Calu3 (cell line): Measurements from ENCODE around the gene PLAAT1. TPM values are rescaled to one million over a fixed set of nuclear protein-coding genes. Genes with fewer than 3 reads are reported as not detected.

Experiments
- BruUV-seq: library from RNA; stranded (reverse); fragments of 400-500 nt; replicated peaks from 2 replicates; lab custom pipeline; 2021; lab: Mats Ljungman, UMichigan
- CTCF ChIA-PET: fragments of 300-600 bp; sonication (Branson Sonifier 250); formaldehyde crosslinking; loops from one replicate; lab custom pipeline; 2022; ENCODE audit warnings: antibody characterized with exemption; lab: Charles Lee
- DNase-seq: peaks from one replicate; pipeline ENCODE4 v3.0.0; 2022
- H3K27ac Mint-ChIP-seq: one replicate; pipeline ENCODE4 v1.8.0; 2022; ENCODE audit warnings: mixed read lengths; ENCODE audit not compliant: unreplicated experiment
- H3K27me3 Mint-ChIP-seq: one replicate; pipeline ENCODE4 v1.8.0; 2022; ENCODE audit warnings: mixed read lengths; ENCODE audit not compliant: unreplicated experiment
- H3K36me3 Mint-ChIP-seq: one replicate; pipeline ENCODE4 v1.8.0; 2022; ENCODE audit warnings: mild to moderate bottlenecking, moderate library complexity, mixed read lengths; ENCODE audit not compliant: insufficient read depth, unreplicated experiment
- H3K4me1 Mint-ChIP-seq: one replicate; pipeline ENCODE4 v1.8.0; 2022; ENCODE audit warnings: mild to moderate bottlenecking, low read depth, mixed read lengths; ENCODE audit not compliant: unreplicated experiment
- H3K4me3 Mint-ChIP-seq: one replicate; pipeline ENCODE4 v1.8.0; 2022; ENCODE audit warnings: mild to moderate bottlenecking, low read depth, moderate library complexity, mixed read lengths; ENCODE audit not compliant: unreplicated experiment
- H3K9me3 Mint-ChIP-seq: one replicate; pipeline ENCODE4 v1.8.0; 2022; ENCODE audit warnings: low read depth, mixed read lengths; ENCODE audit not compliant: unreplicated experiment
- intact Hi-C: fragments of 100-400 bp; cut with micrococcal nuclease; formaldehyde crosslinking; loops from one replicate; pipeline ENCODE4 v1.10.0; 2022; ENCODE audit not compliant: unreplicated experiment
- total RNA-seq: library from RNA; stranded (reverse); gene quantifications from 2 replicates; pipeline ENCODE4 v1.2.3, GENCODE V29; 2022
- TF ChIP-seq, protein P1 (sequence below): fragments of 200-600 bp; IDR thresholded peaks from one replicate; pipeline ENCODE4 v1.8.0; 2022; ENCODE audit warnings: antibody characterized with exemption; ENCODE audit not compliant: unreplicated experiment

The PLAAT1 gene
- total RNA-seq, 1 experiment from 2014 or later, result 7.3 TPM

DNA sequence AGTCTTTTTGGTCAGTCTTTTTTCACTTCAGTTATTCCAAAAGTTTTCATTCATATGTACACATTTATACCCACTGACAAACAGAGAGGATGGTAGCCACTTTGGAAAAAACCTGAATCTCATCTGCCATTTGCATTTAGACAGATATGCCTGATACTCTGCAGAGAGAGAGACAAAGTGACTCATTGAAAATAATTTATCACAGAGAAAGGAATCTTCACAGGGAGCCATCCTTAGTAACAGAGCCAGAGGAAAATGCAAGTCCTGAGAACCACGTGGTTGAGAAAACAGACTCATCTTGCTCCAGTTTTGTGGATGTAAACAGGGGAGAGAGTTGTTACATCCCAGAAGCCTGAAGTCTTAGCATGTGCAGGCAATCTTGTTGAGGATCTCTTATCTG is 28.2 kb upstream of the PLAAT1 start:
- CTCF ChIA-PET, result no interaction called here
- peaks cover 23% of the 10 kb centered on the region for H3K4me1 Mint-ChIP-seq
- no peaks in the 10 kb centered on the region for H3K27me3 Mint-ChIP-seq
- no TSS peak for BruUV-seq
- TF ChIP-seq, protein P1, sequence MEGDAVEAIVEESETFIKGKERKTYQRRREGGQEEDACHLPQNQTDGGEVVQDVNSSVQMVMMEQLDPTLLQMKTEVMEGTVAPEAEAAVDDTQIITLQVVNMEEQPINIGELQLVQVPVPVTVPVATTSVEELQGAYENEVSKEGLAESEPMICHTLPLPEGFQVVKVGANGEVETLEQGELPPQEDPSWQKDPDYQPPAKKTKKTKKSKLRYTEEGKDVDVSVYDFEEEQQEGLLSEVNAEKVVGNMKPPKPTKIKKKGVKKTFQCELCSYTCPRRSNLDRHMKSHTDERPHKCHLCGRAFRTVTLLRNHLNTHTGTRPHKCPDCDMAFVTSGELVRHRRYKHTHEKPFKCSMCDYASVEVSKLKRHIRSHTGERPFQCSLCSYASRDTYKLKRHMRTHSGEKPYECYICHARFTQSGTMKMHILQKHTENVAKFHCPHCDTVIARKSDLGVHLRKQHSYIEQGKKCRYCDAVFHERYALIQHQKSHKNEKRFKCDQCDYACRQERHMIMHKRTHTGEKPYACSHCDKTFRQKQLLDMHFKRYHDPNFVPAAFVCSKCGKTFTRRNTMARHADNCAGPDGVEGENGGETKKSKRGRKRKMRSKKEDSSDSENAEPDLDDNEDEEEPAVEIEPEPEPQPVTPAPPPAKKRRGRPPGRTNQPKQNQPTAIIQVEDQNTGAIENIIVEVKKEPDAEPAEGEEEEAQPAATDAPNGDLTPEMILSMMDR, result no peak
- H3K9me3 Mint-ChIP-seq, result peaks cover 2% of the 10 kb centered on the region
- H3K4me3 Mint-ChIP-seq, result no peak overlapping the region
- H3K27ac Mint-ChIP-seq, result no peak overlapping the region
- no peak for DNase-seq
- intact Hi-C loops, result no loop called here
- H3K36me3 Mint-ChIP-seq, result no peaks in the 10 kb centered on the region

DNA sequence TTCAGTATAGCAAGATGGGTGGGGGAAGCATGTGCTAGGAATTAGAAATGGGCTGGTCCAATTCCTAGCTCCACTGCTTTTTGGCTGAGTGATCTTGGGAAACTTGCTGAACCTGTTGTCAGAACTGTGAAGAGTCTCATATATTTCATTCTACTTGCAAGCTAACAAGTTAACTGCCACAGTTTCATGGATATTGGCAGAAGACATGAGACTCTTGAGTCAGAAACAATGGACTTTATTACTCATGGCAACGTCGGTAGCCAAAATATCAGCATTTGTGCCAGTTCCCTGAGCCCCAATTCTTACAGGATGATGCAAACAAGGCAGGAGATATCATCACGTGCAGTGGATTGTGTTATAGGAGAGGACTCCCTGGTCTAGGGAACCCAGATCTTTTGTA is 26.6 kb upstream of the PLAAT1 start:
- intact Hi-C loops, result no loop called here
- BruUV-seq, result no TSS peak
- H3K4me3 Mint-ChIP-seq, result no peak overlapping the region
- H3K27ac Mint-ChIP-seq, result peak overlapping the region; percentile 18
- H3K27me3 Mint-ChIP-seq, result no peaks in the 10 kb centered on the region
- no peaks in the 10 kb centered on the region for H3K9me3 Mint-ChIP-seq
- no peaks in the 10 kb centered on the region for H3K36me3 Mint-ChIP-seq
- H3K4me1 Mint-ChIP-seq, result peaks cover 19% of the 10 kb centered on the region
- CTCF ChIA-PET, result no interaction called here
- TF ChIP-seq, protein P1, result no peak
- no peak for DNase-seq

DNA sequence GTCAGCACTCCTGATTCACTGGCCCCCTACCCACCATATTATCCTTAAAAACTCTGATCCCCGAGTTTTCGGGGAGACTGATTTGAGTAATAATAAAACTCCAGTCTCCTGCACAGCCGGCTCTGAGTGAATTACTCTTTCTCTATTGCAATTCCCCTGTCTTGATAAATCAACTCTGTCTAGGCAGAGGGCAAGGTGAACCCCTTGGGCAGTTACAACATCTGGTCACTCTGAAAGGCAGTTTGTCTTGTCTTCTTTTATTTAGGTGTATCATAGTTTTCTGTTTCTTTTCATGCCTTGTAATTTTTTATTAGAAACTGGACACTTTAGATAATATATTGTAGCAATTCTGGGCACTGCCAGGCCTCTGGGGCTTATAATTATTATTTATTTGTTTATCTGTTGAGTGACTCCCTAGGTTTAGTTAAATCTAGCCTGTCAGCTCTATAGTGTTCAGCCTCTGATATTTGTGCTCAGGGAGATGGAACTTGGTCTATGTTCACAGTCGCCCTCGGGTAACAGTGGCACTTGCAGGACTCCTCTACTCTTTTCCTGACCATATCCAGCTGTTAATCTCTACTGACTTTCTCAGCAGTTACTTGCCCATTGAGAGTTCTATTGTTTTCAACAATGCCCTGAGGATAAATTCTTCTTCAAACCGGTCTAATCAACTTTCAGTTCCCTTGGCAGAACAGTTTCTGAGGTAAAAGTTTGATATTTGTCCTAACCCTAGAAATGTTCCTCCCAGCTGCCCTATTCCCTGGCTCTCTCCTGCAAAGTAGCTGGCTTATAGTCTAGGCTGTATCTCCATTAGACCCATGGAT is 15.5 kb upstream of the PLAAT1 start:
- Mint-ChIP-seq H3K27me3 (no peaks in the 10 kb centered on the region), H3K36me3 (no peaks in the 10 kb centered on the region), H3K4me3 (no peak overlapping the region), H3K4me1 (peaks cover 8% of the 10 kb centered on the region), H3K27ac (no peak overlapping the region), H3K9me3 (no peaks in the 10 kb centered on the region)
- TF ChIP-seq, protein P1, result no peak
- CTCF ChIA-PET, result interaction anchor here (1.0 to 1.1 kb wide), 2 partner anchors 16 to 36 kb away, joined by 3 read pairs; partner anchors contain the start of gene PLAAT1
- DNase-seq, result no peak
- BruUV-seq, result no TSS peak
- intact Hi-C loops, result no loop called here

DNA sequence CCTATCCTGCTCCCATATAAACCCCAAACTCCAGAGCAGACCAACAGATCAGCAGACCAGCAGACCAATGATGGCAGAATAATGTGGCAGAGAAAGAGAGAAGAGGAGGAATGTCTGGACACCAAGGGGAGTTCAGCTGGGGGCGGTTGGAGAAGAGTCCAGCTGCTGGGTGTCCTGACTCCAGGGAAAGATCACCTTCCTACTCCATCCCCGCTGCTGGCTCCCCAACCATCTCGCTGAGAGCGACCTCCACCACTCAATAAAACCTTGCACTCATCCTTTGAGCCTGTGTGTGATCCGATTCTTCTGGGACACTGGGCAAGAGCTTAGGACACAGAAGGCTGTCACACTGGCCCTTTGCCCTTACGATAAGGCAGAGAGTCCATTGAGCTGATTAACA is 12.8 kb upstream of the PLAAT1 start:
- intact Hi-C loops, result no loop called here

More for the DNA sequence above, 12.8 kb upstream of the PLAAT1 start:
- no TSS peak for BruUV-seq
- Mint-ChIP-seq H3K4me3 (no peak overlapping the region), H3K9me3 (no peaks in the 10 kb centered on the region), H3K27ac (no peak overlapping the region), H3K36me3 (no peaks in the 10 kb centered on the region), H3K27me3 (no peaks in the 10 kb centered on the region), H3K4me1 (peaks cover 8% of the 10 kb centered on the region)
- no peak for DNase-seq
- TF ChIP-seq, protein P1, result no peak
- CTCF ChIA-PET, result interaction anchor here (1.9 kb wide), 1 partner anchor 12 kb away, joined by 4 read pairs; the partner anchor contains the start of gene PLAAT1
